PC-3 (cell line): ENCODE data around the gene ITGAE. TPM values are rescaled to one million over a fixed set of nuclear protein-coding genes. Genes with fewer than 3 reads are reported as not detected.
A peak's percentile ranks its signal among the peaks of the same experiment; 100 is the strongest.

Experiments used
- ATAC-seq: fragments of 200-7000 bp; cut with Tn5 transposase; 2 replicates; pipeline ENCODE4 v1.9.1; 2020; ENCODE audit warnings: mild to moderate bottlenecking, moderate library complexity
- BruUV-seq: library from RNA; stranded (reverse); fragments of 400-500 nt; replicated peaks from 2 replicates; lab custom pipeline; 2021; lab: Mats Ljungman, UMichigan
- CTCF ChIA-PET: fragments of 300-600 bp; sonication (Branson Sonifier 250); formaldehyde crosslinking; loops from one replicate; lab custom pipeline; 2022; ENCODE audit warnings: antibody characterized with exemption; lab: Charles Lee
- POLR2A ChIA-PET: fragments of 300-600 bp; sonication (Branson Sonifier 250); formaldehyde crosslinking; loops from one replicate; lab custom pipeline; 2022; ENCODE audit warnings: antibody characterized with exemption; ENCODE audit not compliant: unreplicated experiment; lab: Charles Lee
- DNase-seq: peaks from one replicate; pipeline ENCODE4 v3.0.0-alpha.2; 2015
- H2AFZ ChIP-seq: fragments of 300-600 bp; sonication (generic); 2 replicates; pipeline ENCODE4 v1.6.0; 2016; ENCODE audit warnings: antibody characterized with exemption, low read length
- H3F3A ChIP-seq: fragments of 300-600 bp; sonication (generic); one replicate; pipeline ENCODE4 v1.6.0; 2017; ENCODE audit warnings: antibody characterized with exemption, low read length, control low read depth, mild to moderate bottlenecking; ENCODE audit not compliant: unreplicated experiment
- H3K27ac ChIP-seq: fragments of 300-600 bp; sonication (generic); 2 replicates; pipeline ENCODE4 v1.5.1; 2016; ENCODE audit warnings: mild to moderate bottlenecking, low read length
- H3K27me3 ChIP-seq: fragments of 300-600 bp; sonication (generic); 2 replicates; pipeline ENCODE4 v1.6.1; 2016; ENCODE audit warnings: low read length, mixed read lengths
- H3K36me3 ChIP-seq: fragments of 300-600 bp; sonication (generic); 2 replicates; pipeline ENCODE4 v1.6.1; 2016; ENCODE audit warnings: low read depth, mixed run types, low read length, mixed read lengths
- H3K4me1 ChIP-seq: fragments of 300-600 bp; sonication (generic); 2 replicates; pipeline ENCODE4 v1.5.1; 2016; ENCODE audit warnings: low read length; ENCODE audit not compliant: insufficient read depth
- H3K4me2 ChIP-seq: fragments of 300-600 bp; sonication (generic); 2 replicates; pipeline ENCODE4 v1.6.0; 2016; ENCODE audit warnings: low read length
- H3K4me3 ChIP-seq: fragments of 300-600 bp; sonication (generic); 2 replicates; pipeline ENCODE4 v1.5.1; 2016; ENCODE audit warnings: mild to moderate bottlenecking, low read length, mixed read lengths
- H3K79me2 ChIP-seq: fragments of 300-600 bp; sonication (generic); 2 replicates; pipeline ENCODE4 v1.6.1; 2017; ENCODE audit warnings: low read length, mixed read lengths
- H3K9ac ChIP-seq: fragments of 300-600 bp; sonication (generic); 2 replicates; pipeline ENCODE4 v1.6.0; 2016; ENCODE audit warnings: mild to moderate bottlenecking, low read length
- H3K9me2 ChIP-seq: fragments of 300-600 bp; sonication (generic); replicated peaks from 2 replicates; pipeline ENCODE4 v1.6.1; 2016; ENCODE audit warnings: mixed run types, low read length, mixed read lengths
- H3K9me3 ChIP-seq: fragments of 300-600 bp; sonication (generic); 2 replicates; pipeline ENCODE4 v1.6.1; 2016; ENCODE audit warnings: low read length, mixed read lengths
- H4K20me1 ChIP-seq: fragments of 300-600 bp; sonication (generic); 2 replicates; pipeline ENCODE4 v1.6.1; 2016; ENCODE audit warnings: low read length, mixed read lengths
- CTCF ChIP-seq: fragments of 300-600 bp; sonication (generic); conservative IDR thresholded peaks from 2 replicates; pipeline ENCODE4 v1.5.1; 2017; ENCODE audit warnings: antibody characterized with exemption, low read depth, mild to moderate bottlenecking, low read length
- EZH2 ChIP-seq: fragments of 300-600 bp; sonication (generic); IDR thresholded peaks from one replicate; pipeline ENCODE4 v1.6.1; 2017; ENCODE audit warnings: antibody characterized with exemption, mild to moderate bottlenecking, low read length; ENCODE audit not compliant: unreplicated experiment
- EZH2phosphoT487 ChIP-seq: fragments of 300-600 bp; sonication (generic); IDR thresholded peaks from 2 replicates; pipeline ENCODE4 v1.6.1; 2018; ENCODE audit warnings: mild to moderate bottlenecking, antibody characterized with exemption, low read length, borderline replicate concordance
- intact Hi-C: fragments of 100-400 bp; cut with micrococcal nuclease; formaldehyde crosslinking; loops from 2 replicates; pipeline ENCODE4 v1.9.0; 2023
- total RNA-seq: library from RNA; depleted of rRNA; stranded (reverse); fragments of >200 nt; gene quantifications from 2 replicates; pipeline ENCODE4 v1.2.3, GENCODE V29; 2014

ITGAE gene
- total RNA-seq, 1 experiment from 2014 or later = 42.0 TPM

GRCh38 chr17:3798273-3799180, 2.5 kb downstream of the ITGAE start:
- intact Hi-C loops = no loop called here
- BruUV-seq = no TSS peak
- Histone ChIP-seq H3K9me3 (no peaks in the 10 kb centered on the region), H4K20me1 (no peaks in the 10 kb centered on the region), H2AFZ (no peak overlapping the region), H3K4me3 (no peak overlapping the region), H3K79me2 (no peaks in the 10 kb centered on the region), H3F3A (peaks cover 3% of the 10 kb centered on the region), H3K9me2 (no peaks in the 10 kb centered on the region), H3K9ac (no peak overlapping the region), H3K27ac (no peak overlapping the region), H3K4me2 (no peak overlapping the region), H3K36me3 (no peaks in the 10 kb centered on the region), H3K4me1 (peaks cover 31% of the 10 kb centered on the region), H3K27me3 (no peaks in the 10 kb centered on the region)
- DNase-seq = peak; percentile 13
- POLR2A ChIA-PET = no interaction called here
- no peak for ATAC-seq
- TF ChIP-seq CTCF = no peak
- TF ChIP-seq EZH2 = no peak
- no peak for TF ChIP-seq EZH2phosphoT487
- CTCF ChIA-PET = no interaction called here

- Histone ChIP-seq H3K4me1 (peaks cover 15% of the 10 kb centered on the region), H4K20me1 (no peaks in the 10 kb centered on the region), H3K4me3 (no peak overlapping the region), H3K9me3 (no peaks in the 10 kb centered on the region), H3K27ac (no peak overlapping the region), H3K4me2 (no peak overlapping the region), H2AFZ (no peak overlapping the region), H3K9me2 (no peaks in the 10 kb centered on the region), H3K9ac (no peak overlapping the region), H3K27me3 (no peaks in the 10 kb centered on the region), H3F3A (no peaks in the 10 kb centered on the region), H3K79me2 (no peaks in the 10 kb centered on the region), H3K36me3 (no peaks in the 10 kb centered on the region)
- ATAC-seq (no peak), DNase-seq (no peak)
- CTCF ChIA-PET = no interaction called here
- intact Hi-C loops = no loop called here
- POLR2A ChIA-PET = no interaction called here
- BruUV-seq = no TSS peak
- TF ChIP-seq EZH2phosphoT487 (no peak), EZH2 (no peak), CTCF (no peak)
These were observed 4.2 kb downstream of the ITGAE start for GRCh38 chr17:3796822-3797170.
